ENCODE data around the gene GTPBP10.
"Not testable (repeated sequence)": the region's sequence is repeated elsewhere in the genome, so short reads cannot be mapped to it uniquely, and the experiment has no call there.

Gene GTPBP10, protein sequence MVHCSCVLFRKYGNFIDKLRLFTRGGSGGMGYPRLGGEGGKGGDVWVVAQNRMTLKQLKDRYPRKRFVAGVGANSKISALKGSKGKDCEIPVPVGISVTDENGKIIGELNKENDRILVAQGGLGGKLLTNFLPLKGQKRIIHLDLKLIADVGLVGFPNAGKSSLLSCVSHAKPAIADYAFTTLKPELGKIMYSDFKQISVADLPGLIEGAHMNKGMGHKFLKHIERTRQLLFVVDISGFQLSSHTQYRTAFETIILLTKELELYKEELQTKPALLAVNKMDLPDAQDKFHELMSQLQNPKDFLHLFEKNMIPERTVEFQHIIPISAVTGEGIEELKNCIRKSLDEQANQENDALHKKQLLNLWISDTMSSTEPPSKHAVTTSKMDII

GRCh38 chr7:90346336-90347125, at the start of gene GTPBP10:
Gene GTPBP10 (plus strand): TSS chr7:90346716. CDS start chr7:90346742, 26 bp downstream.
- peak; percentile 98 for DNase-seq

DNA sequence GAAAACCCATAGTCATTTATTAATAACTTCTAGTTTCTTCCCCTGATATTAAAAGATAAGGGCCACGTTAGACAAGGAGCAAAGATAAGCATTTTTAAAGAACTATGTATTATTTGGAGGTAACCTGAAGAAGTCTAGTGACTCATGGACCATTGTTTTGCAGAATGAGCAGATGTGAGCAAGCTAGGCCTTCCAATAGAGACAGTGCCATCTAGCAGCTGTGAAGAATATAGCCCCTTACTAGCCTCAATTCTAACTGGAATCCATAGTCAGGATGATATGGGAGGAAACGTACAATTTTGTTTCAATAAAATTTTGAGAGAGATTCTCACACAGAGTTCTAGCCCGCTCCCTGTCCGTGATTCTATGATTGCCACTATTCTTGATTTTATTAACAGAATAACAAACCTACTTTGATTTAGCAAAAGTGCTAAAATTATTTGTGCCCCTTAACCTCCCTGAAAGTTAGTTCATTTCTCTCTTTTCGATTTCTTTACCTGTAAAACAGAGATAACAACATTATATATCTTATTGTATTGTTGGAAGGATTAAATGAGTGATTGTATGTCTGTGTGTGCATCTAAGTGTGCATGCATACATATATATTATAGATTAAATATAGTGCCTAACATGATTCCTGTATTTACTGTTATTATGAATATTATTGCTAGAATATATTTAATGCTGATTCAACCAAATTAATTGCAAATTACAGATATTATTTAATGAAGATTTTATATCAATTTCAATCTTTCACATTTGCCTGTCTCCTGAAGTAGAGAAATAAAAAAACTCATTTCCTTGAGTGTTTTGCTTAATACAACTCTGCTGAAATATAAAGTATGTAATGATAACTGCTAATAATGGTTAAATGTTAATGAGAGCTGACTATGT, 48.1 kb upstream of the GTPBP10 start:
- DNase-seq, result peak; percentile 71

GRCh38 chr7:90303241-90303640, 43.3 kb upstream of the GTPBP10 start:
- no peak for DNase-seq

DNA sequence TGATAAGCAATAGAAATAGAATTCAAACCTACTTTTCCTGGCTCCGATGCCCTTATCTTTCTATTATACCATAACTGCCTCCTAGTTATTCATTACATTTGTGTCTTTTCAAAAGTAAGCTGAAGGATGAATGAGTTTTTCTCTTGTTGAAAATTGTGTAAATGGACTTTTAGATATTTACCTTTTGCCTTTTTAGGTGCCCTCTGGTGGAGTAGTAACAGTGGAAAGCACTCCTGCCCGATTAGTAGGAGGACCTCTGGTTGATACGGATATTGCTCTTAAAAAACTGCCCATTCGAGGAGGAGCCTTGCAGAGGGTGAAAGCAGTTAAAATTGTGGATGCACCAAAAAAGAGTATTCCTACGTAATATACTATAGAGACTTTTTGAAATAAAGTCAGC, 36.6 kb upstream of the GTPBP10 start:
- no peak for DNase-seq

- DNase-seq, result no peak
Measured at GRCh38 chr7:90311175-90311574, 35.3 kb upstream of the GTPBP10 start.

DNA sequence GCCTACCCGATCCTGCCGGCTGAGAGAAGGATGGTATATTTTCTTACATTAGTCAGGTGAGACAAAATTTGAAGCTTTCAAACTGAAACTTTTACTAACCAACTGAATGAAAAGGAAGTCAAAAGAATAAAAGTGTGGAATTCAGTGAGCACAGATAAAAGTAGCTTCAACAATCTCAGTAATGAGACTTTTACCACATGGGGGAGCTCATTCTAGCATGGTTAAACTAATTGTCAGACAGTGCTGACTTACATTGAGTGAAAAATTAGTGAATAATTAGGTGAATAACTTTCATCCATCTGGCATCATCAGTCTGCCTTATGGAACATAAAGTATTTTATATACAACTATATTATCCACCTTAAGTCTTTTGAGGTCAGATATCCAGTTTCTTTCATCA, 33.8 kb upstream of the GTPBP10 start:
- DNase-seq, result peak; percentile 39

GRCh38 chr7:90313907-90314306, 32.6 kb upstream of the GTPBP10 start:
- no peak for DNase-seq

- no peak for DNase-seq
Measured at GRCh38 chr7:90320014-90320413, 26.5 kb upstream of the GTPBP10 start.

DNA sequence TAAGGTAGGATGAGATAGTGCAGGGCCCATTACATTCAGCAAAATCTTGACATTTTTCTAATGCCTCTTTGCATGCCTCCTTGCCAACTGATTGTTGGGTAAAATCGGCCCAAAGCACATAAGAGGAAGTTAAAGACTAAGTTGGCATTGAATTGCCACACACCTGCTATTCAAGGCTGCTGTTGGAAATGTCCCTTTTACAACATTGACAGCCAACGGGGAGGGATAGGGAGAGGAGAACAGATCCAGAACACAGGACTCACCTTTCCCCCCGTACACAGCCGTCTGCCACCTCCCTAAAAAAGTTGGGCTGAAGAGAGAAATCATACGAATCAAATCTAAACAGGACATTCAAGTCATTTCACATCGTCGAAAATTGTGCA, 26.1 kb upstream of the GTPBP10 start:
- no peak for DNase-seq

DNA sequence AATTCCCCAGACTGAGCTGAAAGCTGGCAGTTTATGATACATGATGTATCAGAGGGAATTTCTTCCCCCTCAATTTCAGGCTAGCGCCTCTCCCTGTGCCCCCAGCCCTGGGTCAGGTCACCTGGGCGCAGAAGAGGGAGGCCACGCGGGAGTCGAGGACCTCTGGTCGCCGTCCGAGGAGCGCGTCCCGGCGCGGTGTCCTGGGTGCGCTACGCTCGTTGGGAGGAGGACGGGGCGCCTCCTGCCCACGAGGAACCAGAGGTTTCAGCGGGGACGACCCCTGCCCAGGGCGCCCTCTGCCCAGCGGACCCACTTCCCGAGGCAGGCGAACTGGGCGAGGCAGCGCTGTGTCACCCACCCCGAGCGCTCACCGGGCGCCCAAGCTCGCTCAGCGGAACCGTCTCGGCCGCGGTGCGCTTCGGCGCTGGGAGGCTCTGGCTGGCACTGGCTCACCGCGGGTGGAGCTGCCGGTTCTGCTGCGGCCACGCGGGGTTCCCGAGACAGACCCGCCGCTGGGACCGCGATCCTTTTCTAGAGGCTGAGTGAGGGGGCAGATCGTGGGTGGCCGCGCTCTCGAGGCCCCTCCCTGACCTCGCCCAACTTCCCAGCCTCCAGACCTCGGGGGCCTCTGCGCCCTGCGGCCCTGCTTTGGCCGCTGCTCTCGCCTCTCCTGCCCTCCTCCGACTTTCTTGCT, 25.6 kb upstream of the GTPBP10 start, which contains the start of gene FAM237B:
Gene FAM237B (minus strand): TSS at position 504 of the 694 bp plus-strand sequence. CDS start 1,556 bp downstream, outside the sequence.
- no peak for DNase-seq

DNA sequence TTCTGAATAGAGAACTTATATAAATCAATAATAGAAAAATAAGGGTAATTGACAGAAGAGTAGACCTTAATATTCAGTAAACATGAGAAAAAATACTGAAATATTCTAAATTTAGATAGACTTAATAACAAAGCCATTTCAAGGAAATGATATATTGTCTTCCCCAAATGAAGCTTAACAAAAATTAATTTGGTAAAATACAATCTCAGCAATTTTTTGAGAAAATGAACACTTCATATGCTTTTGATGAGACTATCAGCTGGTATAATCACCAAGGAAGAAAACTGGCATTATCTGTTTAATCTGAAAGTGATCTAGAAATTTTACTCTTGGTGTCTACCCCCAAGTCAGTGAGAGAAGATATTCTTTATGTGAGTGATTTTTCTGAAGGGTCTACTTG, 23.7 kb upstream of the GTPBP10 start:
- no peak for DNase-seq

DNA sequence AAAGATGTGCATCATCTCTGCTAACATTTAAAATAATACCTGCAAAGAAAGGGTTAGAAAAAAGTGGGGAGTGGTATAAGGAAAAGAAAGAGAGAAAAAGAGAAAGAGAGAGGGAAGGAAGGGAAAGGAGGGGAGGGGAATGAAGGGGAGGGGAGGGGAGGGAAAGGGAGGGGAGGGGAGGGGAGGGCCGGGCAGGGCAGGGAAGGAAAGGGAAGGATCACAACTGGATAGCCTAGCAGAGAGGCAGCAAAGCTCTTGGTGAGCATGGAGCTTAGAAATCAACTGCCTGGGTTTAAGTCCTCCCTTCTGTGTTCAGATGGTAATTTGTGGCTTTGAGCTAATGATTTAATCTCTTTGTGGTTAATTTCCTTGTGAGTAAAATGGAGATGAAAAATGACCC, 20.0 kb upstream of the GTPBP10 start:
- DNase-seq, result no peak

- DNase-seq, result no peak
Measured at GRCh38 chr7:90334193-90334843, 12.2 kb upstream of the GTPBP10 start.

GRCh38 chr7:90334926-90335325, 11.6 kb upstream of the GTPBP10 start:
- not testable (repeated sequence) for DNase-seq

GRCh38 chr7:90337106-90337505, 9.4 kb upstream of the GTPBP10 start:
- no peak for DNase-seq

GRCh38 chr7:90345016-90345415, 1.5 kb upstream of the GTPBP10 start:
- no peak for DNase-seq

GRCh38 chr7:90345595-90346335, 751 bp upstream of the GTPBP10 start:
- DNase-seq, result peak; percentile 84

- DNase-seq, result no peak
Measured at GRCh38 chr7:90347759-90348158, 1.2 kb downstream of the GTPBP10 start.

GRCh38 chr7:90349305-90349704, 2.8 kb downstream of the GTPBP10 start:
- DNase-seq, result no peak

DNA sequence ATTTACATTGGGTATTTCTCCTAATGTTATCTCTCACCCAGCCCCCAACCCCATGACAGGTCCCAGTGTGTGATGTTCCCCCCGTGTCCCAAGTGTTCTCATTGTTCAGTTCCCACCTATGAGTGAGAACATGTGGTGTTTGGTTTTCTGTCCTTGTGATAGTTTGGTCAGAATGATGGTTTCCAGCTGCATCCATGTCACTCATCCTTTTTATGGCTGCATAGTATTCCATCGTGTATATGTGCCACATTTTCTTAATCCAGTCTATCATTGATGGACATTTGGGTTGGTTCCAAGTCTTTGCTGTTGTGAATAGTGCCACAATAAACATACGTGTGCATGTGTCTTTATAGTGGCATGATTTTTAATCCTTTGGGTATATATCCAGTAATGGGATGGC, 3.5 kb downstream of the GTPBP10 start:
- DNase-seq, result not testable (repeated sequence)

DNA sequence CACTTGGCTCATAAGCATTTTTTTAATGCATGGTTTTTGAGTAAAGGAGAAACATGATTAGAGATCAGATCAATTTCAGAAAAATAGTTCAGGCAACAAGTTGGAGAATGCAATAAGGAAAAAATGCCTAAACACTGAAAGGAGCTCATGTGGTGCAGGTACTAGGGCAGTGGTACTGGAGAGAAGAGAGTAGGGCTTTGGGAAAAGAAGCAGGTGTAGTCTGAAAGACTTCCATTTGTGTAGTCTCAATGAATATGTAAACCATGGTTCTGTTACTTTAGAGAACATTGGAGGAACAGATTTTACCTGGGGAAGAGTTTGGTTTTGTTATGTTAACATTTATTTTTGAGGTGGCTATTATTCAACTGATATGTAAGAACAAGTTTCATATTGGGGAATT, 5.5 kb downstream of the GTPBP10 start:
- DNase-seq, result no peak
